22Rv1 (cell line): Measurements from ENCODE around the gene PLXNB1.

Source experiments
- CTCF ChIP-seq: fragments of 450-650 bp; IDR thresholded peaks from 2 replicates; pipeline ENCODE4 v1.5.1; 2017; ENCODE audit warnings: mild to moderate bottlenecking
- ZFX ChIP-seq: fragments of 450-650 bp; IDR thresholded peaks from 2 replicates; pipeline ENCODE4 v1.6.1; 2017; ENCODE audit warnings: antibody characterized with exemption, borderline replicate concordance

- TF ChIP-seq CTCF (no peak), ZFX (no peak)
Measured at GRCh38 chr3:48419149-48419548, 10.7 kb downstream of the PLXNB1 start.
